Neural cell (in vitro differentiated cells): ENCODE results near the gene CRADD.

Experiments used
- EP300 ChIP-seq: fragments of 450-650 bp; conservative IDR thresholded peaks from 2 replicates; pipeline ENCODE4 v1.6.1; 2014; ENCODE audit warnings: antibody characterized with exemption, mild to moderate bottlenecking, moderate library complexity; ENCODE audit not compliant: poor library complexity, severe bottlenecking
- EZH2 ChIP-seq: fragments of 200-600, 300-800 bp; shearing (Covaris generic), sonication (generic); IDR thresholded peaks from 2 replicates; pipeline ENCODE4 v1.6.1; 2014; ENCODE audit warnings: antibody characterized with exemption, low read length, borderline replicate concordance, mild to moderate bottlenecking; ENCODE audit not compliant: insufficient read depth, poor library complexity, severe bottlenecking
- MXI1 ChIP-seq: fragments of 450-650 bp; conservative IDR thresholded peaks from 2 replicates; pipeline ENCODE4 v1.6.1; 2014; ENCODE audit warnings: antibody characterized with exemption, mild to moderate bottlenecking; ENCODE audit not compliant: poor library complexity, severe bottlenecking
- POLR2AphosphoS5 ChIP-seq: IDR thresholded peaks from 2 replicates; pipeline ENCODE4 v1.6.1; 2012
- RAD21 ChIP-seq: fragments of 450-650 bp; conservative IDR thresholded peaks from 2 replicates; pipeline ENCODE4 v1.6.1; 2014; ENCODE audit warnings: antibody characterized with exemption, mild to moderate bottlenecking, moderate library complexity
- SMC3 ChIP-seq: fragments of 450-650 bp; conservative IDR thresholded peaks from 2 replicates; pipeline ENCODE4 v1.6.1; 2014; ENCODE audit warnings: antibody characterized with exemption, mild to moderate bottlenecking, moderate library complexity; ENCODE audit not compliant: poor library complexity
- TAF1 ChIP-seq: IDR thresholded peaks from 2 replicates; pipeline ENCODE4 v1.6.1; 2012; ENCODE audit warnings: low read depth
- TF ChIP-seq, protein P1 (sequence below): IDR thresholded peaks from 2 replicates; pipeline ENCODE4 v1.6.1; 2012; ENCODE audit warnings: borderline replicate concordance
- TF ChIP-seq, protein P2 (sequence below): fragments of 450-650 bp; IDR thresholded peaks from 2 replicates; pipeline ENCODE4 v1.5.1; 2014; ENCODE audit warnings: antibody characterized with exemption, mild to moderate bottlenecking, moderate library complexity; ENCODE audit not compliant: poor library complexity, severe bottlenecking

DNA sequence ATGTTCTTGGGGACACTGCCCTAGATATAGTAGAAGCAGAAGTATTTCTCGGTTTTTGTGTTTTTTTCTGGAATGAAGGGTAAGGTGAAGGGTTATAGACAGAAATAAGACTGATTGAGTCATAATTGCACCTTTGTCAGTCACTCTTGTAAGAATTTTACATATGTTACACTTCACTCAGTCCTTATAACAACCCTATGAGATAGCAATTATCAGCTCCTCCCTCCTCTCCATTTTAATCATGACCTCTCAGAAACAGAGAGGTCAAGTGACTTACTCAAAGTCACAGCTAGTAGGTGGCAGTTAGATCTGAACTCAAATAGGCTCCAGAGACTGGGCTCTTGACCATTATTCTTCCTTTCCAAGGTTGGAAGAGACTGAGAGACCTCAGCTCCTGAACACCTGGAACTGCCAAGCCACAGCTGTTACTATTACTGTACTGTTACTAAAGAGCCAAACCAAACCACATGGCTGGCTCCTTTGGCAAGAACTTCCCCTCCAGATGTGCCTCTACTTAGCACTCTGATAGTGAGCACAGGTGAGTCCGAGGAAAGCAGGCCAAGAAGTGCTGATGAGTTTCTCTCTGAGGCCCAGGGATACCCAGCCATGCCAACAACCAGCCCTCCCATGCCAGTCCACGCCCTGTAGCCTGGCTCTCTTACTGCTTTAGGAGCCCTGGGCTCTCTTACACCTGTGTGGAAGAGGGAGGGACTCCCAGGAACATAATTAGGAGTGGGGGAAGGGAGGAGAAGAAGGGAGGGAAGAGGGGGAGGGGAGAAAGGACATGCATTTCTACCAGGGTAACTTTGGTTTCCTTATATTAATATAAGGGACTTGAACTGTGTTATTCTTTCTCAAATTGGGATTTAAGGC is 121.3 kb downstream of the CRADD start:
- TF ChIP-seq, protein P1, sequence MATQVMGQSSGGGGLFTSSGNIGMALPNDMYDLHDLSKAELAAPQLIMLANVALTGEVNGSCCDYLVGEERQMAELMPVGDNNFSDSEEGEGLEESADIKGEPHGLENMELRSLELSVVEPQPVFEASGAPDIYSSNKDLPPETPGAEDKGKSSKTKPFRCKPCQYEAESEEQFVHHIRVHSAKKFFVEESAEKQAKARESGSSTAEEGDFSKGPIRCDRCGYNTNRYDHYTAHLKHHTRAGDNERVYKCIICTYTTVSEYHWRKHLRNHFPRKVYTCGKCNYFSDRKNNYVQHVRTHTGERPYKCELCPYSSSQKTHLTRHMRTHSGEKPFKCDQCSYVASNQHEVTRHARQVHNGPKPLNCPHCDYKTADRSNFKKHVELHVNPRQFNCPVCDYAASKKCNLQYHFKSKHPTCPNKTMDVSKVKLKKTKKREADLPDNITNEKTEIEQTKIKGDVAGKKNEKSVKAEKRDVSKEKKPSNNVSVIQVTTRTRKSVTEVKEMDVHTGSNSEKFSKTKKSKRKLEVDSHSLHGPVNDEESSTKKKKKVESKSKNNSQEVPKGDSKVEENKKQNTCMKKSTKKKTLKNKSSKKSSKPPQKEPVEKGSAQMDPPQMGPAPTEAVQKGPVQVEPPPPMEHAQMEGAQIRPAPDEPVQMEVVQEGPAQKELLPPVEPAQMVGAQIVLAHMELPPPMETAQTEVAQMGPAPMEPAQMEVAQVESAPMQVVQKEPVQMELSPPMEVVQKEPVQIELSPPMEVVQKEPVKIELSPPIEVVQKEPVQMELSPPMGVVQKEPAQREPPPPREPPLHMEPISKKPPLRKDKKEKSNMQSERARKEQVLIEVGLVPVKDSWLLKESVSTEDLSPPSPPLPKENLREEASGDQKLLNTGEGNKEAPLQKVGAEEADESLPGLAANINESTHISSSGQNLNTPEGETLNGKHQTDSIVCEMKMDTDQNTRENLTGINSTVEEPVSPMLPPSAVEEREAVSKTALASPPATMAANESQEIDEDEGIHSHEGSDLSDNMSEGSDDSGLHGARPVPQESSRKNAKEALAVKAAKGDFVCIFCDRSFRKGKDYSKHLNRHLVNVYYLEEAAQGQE, result no peak
- TF ChIP-seq, protein P2, sequence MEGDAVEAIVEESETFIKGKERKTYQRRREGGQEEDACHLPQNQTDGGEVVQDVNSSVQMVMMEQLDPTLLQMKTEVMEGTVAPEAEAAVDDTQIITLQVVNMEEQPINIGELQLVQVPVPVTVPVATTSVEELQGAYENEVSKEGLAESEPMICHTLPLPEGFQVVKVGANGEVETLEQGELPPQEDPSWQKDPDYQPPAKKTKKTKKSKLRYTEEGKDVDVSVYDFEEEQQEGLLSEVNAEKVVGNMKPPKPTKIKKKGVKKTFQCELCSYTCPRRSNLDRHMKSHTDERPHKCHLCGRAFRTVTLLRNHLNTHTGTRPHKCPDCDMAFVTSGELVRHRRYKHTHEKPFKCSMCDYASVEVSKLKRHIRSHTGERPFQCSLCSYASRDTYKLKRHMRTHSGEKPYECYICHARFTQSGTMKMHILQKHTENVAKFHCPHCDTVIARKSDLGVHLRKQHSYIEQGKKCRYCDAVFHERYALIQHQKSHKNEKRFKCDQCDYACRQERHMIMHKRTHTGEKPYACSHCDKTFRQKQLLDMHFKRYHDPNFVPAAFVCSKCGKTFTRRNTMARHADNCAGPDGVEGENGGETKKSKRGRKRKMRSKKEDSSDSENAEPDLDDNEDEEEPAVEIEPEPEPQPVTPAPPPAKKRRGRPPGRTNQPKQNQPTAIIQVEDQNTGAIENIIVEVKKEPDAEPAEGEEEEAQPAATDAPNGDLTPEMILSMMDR, result no peak
- TF ChIP-seq TAF1, result no peak
- TF ChIP-seq EP300, result no peak
- TF ChIP-seq EZH2, result no peak
- TF ChIP-seq MXI1, result no peak
- no peak for TF ChIP-seq POLR2AphosphoS5
- no peak for TF ChIP-seq RAD21
- TF ChIP-seq SMC3, result no peak
